GM12873 (cell line): ENCODE data around the gene TMEM220.

ENCODE experiments used
- TF ChIP-seq, protein P1 (sequence below): IDR thresholded peaks from 2 replicates; pipeline ENCODE4 v1.5.1; 2012; ENCODE audit warnings: low read depth, mild to moderate bottlenecking, moderate library complexity, low read length, control low read depth; ENCODE audit not compliant: insufficient read depth; ENCODE audit errors: missing control alignments

TMEM220 gene

DNA sequence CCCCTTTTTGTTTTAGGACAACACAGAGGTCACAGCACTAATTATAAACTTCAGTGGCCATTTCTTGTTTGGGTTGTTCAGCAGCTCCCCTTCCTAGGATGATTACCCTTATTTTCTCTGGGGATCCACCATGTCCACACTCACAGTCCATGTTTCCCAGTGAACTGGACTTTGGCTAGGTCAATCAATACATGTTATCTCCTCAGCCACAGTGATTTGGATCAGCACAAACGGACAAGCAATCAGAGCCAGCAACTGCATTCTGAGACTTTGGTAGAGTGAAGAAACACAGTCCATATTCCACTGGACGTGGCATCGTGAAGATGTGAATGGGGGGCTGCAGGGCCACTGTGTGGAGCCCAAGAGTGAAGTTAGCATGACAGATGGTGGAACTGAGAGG, 4.6 kb downstream of the TMEM220 start:
- TF ChIP-seq, protein P1, sequence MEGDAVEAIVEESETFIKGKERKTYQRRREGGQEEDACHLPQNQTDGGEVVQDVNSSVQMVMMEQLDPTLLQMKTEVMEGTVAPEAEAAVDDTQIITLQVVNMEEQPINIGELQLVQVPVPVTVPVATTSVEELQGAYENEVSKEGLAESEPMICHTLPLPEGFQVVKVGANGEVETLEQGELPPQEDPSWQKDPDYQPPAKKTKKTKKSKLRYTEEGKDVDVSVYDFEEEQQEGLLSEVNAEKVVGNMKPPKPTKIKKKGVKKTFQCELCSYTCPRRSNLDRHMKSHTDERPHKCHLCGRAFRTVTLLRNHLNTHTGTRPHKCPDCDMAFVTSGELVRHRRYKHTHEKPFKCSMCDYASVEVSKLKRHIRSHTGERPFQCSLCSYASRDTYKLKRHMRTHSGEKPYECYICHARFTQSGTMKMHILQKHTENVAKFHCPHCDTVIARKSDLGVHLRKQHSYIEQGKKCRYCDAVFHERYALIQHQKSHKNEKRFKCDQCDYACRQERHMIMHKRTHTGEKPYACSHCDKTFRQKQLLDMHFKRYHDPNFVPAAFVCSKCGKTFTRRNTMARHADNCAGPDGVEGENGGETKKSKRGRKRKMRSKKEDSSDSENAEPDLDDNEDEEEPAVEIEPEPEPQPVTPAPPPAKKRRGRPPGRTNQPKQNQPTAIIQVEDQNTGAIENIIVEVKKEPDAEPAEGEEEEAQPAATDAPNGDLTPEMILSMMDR, result no peak

DNA sequence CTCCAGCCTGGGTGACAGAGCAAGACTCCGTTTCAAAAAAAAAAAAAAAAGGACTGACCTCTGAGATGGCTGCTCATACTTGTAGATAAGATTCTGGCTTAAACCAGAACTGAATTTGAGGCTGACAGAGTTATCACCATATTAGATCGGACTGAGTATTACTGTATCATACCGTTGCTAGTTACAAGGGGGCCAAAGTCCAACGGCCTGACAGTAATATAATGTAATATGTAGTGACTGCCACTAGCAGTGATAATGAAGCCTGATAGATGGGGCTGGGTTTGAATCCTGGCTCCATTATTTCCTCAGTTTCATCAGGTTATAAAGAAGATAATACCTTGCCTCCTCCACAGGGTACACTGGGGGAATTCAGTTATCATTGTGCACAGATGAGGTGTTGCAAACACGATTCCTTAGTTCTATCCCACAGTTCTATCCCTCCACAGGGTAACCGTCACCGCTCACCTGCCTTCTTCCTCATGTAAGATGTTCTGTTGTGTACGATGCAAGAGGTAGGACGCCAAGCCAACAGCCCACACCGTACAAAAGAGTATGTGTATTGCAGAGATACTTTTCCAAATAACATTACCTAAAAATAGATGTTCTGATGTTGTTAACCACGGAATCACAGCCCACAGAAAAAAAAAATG, 5.2 kb downstream of the TMEM220 start:
- TF ChIP-seq, protein P1, result no peak

DNA sequence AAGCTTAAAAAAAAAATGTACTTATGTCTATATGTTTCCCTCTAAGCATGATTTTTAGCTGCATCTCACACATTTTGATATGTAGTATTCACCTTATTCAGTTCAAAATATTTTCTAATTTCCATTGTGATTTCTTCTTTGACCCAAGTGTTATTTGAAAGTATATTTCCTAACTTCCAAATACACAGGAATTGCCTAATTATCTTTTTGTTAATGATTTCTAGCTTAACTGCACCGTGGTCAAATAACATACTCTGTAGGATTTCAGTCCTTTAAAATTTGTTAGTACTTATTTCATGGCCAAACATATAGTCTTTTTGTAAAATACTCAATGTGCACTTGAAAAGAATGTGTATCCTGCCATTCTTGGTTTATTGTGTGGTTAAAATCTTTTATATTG, 11.3 kb downstream of the TMEM220 start:
- TF ChIP-seq, protein P1, result no peak

DNA sequence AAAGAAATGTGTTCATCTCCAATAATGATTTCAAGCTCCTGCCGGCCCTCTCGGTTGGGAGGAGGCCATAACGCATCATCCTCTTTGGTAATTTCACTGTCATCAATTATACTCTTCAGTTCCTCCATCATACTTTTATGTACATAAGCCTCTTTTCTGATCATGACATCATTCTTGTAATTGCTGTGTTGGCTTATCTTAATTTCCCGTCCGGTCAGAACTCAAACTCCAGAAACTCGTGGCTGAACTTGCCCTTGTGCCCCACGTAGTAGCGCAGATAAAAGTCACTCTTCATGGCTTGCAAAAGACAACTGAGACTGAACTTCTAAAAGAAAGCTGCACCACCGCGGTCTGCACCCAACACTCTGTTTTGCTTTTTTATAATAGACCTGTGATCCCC, 13.6 kb downstream of the TMEM220 start:
- TF ChIP-seq, protein P1, result no peak

DNA sequence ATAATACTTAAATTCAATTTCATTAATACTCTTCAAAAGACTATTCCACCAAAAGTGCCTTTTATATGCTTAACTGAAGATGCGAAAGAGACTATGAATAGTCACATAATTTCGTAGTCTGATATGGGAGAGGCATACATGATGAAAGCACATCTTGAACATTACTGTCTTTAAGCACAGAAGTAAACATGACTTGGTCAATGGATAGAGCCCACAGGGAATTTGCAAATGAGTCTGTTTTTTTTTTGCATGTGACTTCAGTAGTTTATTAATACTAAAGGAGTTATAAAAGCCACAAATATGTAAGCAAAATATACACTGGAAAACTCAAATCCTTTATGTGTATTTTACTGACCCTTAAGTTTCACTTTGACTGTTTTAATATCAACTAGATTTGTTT, 16.5 kb downstream of the TMEM220 start:
- TF ChIP-seq, protein P1, result no peak

DNA sequence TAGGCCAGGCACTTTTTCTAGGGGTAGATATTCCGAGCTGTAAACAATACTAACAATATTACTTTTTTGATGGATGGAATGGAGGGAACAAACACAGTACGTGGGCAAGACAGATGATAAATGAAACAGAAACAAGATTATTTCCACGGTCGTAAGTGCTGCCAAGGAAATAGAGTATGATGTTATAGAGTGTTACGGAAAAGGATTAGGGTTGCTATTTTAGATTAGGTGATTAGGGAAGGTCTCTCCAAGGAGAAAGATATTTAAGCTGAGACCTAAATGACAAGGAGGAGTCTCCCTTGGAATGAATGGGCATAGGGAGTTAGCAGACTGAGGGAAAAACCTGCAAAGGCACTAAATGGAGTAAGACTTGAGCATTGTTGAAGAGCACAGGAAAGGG, 24.1 kb downstream of the TMEM220 start:
- TF ChIP-seq, protein P1, result no peak

DNA sequence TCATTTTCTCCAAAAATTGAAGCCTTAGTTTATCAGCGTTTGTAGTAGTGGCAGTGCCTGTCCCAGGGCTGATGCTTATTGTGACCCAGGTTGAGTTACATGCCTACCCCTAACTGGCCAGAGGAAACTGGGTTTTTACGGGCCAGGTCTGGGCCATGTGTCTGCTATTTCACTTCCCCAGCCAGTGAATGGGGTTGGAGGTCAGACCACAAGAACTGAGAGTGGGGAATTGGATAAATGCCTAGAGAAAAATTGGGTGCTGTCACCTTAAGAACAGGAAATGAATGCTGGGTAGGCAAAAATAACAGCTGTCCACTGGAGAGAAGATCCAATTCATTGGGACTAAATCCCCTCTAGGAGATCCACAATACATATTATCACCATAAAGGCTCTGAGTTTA, 27.2 kb downstream of the TMEM220 start:
- TF ChIP-seq, protein P1, result no peak
